ENCODE measurements around the gene FOLR2. TPM values are rescaled to one million over a fixed set of nuclear protein-coding genes. Genes with fewer than 3 reads are reported as not detected.

The FOLR2 gene
- total and polyA plus RNA-seq, 2 of the 8 experiments (the other 6 are each of a cell fraction or from before 2014, with no cell fraction given): not detected

DNA sequence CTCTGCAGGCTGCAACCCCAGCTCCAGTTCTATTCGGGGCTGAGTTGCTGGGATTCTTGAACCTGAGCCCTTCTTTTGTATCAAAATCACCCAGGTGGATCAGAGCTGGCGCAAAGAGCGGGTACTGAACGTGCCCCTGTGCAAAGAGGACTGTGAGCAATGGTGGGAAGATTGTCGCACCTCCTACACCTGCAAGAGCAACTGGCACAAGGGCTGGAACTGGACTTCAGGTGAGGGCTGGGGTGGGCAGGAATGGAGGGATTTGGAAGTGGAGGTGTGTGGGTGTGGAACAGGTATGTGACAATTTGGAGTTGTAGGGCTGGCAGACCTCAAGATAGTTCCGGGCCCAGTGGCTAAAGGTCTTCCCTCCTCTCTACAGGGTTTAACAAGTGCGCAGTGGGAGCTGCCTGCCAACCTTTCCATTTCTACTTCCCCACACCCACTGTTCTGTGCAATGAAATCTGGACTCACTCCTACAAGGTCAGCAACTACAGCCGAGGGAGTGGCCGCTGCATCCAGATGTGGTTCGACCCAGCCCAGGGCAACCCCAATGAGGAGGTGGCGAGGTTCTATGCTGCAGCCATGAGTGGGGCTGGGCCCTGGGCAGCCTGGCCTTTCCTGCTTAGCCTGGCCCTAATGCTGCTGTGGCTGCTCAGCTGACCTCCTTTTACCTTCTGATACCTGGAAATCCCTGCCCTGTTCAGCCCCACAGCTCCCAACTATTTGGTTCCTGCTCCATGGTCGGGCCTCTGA lies 20.9 kb upstream of the FOLR2 start:
- Histone ChIP-seq H4K91ac (replicated peaks; ENCODE audit: insufficient read length, low read length) (no peak overlapping the region), H3K23ac (ENCODE audit: insufficient read length) (no peak overlapping the region)
- CTCF ChIA-PET (ENCODE audit: partially characterized antibody): interaction anchor here (1.2 to 8.3 kb wide), 2 partner anchors 12 to 52 kb away, joined by 3 to 61 read pairs; no protein-coding TSS in a partner anchor
- TF ChIP-seq HDAC6 (IDR thresholded peaks at IDR 0.05; ENCODE audit: low read depth, low read length) (no peak), BRCA1 (IDR thresholded peaks at IDR 0.05; ENCODE audit: low read depth, low read length) (no peak), NANOG (IDR thresholded peaks at IDR 0.05; ENCODE audit: insufficient read depth, low read depth, low read length, poor library complexity, severe bottlenecking) (no peak), ATF2 (IDR thresholded peaks at IDR 0.05; ENCODE audit: low read length) (no peak), TBP (IDR thresholded peaks at IDR 0.05; ENCODE audit: low read depth, low read length) (no peak), SRF (IDR thresholded peaks at IDR 0.05; ENCODE audit: low read depth, low read length) (no peak), GABPA (IDR thresholded peaks at IDR 0.05; ENCODE audit: borderline replicate concordance, insufficient read depth, low read length) (no peak), NRF1 (IDR thresholded peaks at IDR 0.05; ENCODE audit: low read depth, low read length) (no peak), SIRT6 (IDR thresholded peaks at IDR 0.05; ENCODE audit: low read length) (no peak), SP4 (IDR thresholded peaks at IDR 0.05; ENCODE audit: low read length) (no peak)

More for the DNA sequence above, 20.9 kb upstream of the FOLR2 start:
- FAIRE-seq (no peak), DNase-seq (ENCODE audit: low read depth in 1 of 2, low spot score in 2 of 2) (no peak)
- H2BK20ac ChIP-seq (ENCODE audit: low read length): no peak overlapping the region
- H3K18ac ChIP-seq (ENCODE audit: extremely low read depth, low read length): no peak overlapping the region
- no peaks in the 10 kb centered on the region for H3K23me2 ChIP-seq (ENCODE audit: low read depth, low read length)
- no peaks in the 10 kb centered on the region for H3K79me2 ChIP-seq (ENCODE audit: control insufficient read depth in 1 of 2, insufficient read depth in 2 of 2, low read length in 2 of 2)
- H3K9me3 ChIP-seq (ENCODE audit: insufficient read depth in 2 of 2, low read depth in 1 of 2, low read length in 1 of 2): no peaks in the 10 kb centered on the region
- H2AK5ac ChIP-seq (ENCODE audit: low read depth, low read length): no peak overlapping the region
- no peaks in the 10 kb centered on the region for H3K36me3 ChIP-seq (ENCODE audit: control insufficient read depth in 2 of 4, insufficient read depth in 4 of 4, low read length in 3 of 4)
- POLR2A ChIA-PET (ENCODE audit: partially characterized antibody): no interaction called here
- H4K5ac ChIP-seq (ENCODE audit: insufficient read length, low read depth, low read length): no peak overlapping the region
- no peaks in the 10 kb centered on the region for H4K20me1 ChIP-seq (replicated peaks in 1 of 2; ENCODE audit: control insufficient read depth in 1 of 2, insufficient read depth in 2 of 2, low read length in 2 of 2)
- no peak overlapping the region for H3K4me3 ChIP-seq (ENCODE audit: extremely low read depth in 1 of 4, insufficient read depth in 2 of 4, low read depth in 3 of 4, low read length in 4 of 4)
- peaks cover 0 to 3% (median 0%) of the 10 kb centered on the region in 4 experiments; a peak in 1 of 7 replicates for H3K4me1 ChIP-seq (replicated peaks in 1 of 4; ENCODE audit: control insufficient read depth in 3 of 4, insufficient read depth in 4 of 4, low read length in 3 of 4)
- H3K56ac ChIP-seq (replicated peaks; ENCODE audit: insufficient read length, low read depth, low read length): no peak overlapping the region
- no peak overlapping the region for H2BK5ac ChIP-seq (ENCODE audit: low read depth, low read length)
- H3K14ac ChIP-seq (ENCODE audit: insufficient read length): no peak overlapping the region
- H3K79me1 ChIP-seq (ENCODE audit: low read depth, low read length): no peaks in the 10 kb centered on the region
- no peak overlapping the region for H3K27ac ChIP-seq (ENCODE audit: low read depth, low read length)
- no peak overlapping the region for H3K9ac ChIP-seq (replicated peaks in 1 of 4; ENCODE audit: extremely low read depth in 1 of 4, low read depth in 3 of 4, low read length in 3 of 4)
- no peak overlapping the region for H3K4me2 ChIP-seq (ENCODE audit: insufficient read depth in 1 of 2, low read depth in 2 of 2, low read length in 2 of 2)
- H2BK12ac ChIP-seq (ENCODE audit: low read depth, low read length): no peak overlapping the region
- H3K4ac ChIP-seq (replicated peaks; ENCODE audit: insufficient read length, low read depth, low read length): no peak overlapping the region
- H4K8ac ChIP-seq (ENCODE audit: extremely low read depth, insufficient read depth, low read length): no peak overlapping the region
- no peak overlapping the region for H2BK120ac ChIP-seq (replicated peaks; ENCODE audit: low read depth, low read length)
- no peak overlapping the region for H2BK15ac ChIP-seq (ENCODE audit: low read length)
- WGBS, 2 experiments (ENCODE audit: extremely low coverage in 1 of 2, insufficient coverage in 1 of 2, insufficient read length in 1 of 2, insufficient replicate concordance in 2 of 2, low coverage in 1 of 2, low lambda C conversion rate in 2 of 2, missing lambda C conversion rate in 1 of 2): 88% methylated on average over 12 of the region's 12 CpGs; no CpG with 5 or more reads in 1 of the 2 experiments
- no peaks in the 10 kb centered on the region for H3K27me3 ChIP-seq (replicated peaks in 1 of 4; ENCODE audit: control insufficient read depth in 3 of 4, extremely low read depth in 1 of 4, insufficient read depth in 3 of 4, low read length in 3 of 4)
- H2AFZ ChIP-seq (ENCODE audit: low read length): no peak overlapping the region

Data from H1 (cell line).